HEK293 (cell line): ENCODE data around the gene PHF23.
A peak's percentile ranks its signal among the peaks of the same experiment; 100 is the strongest.

Experiments
- FEZF1 ChIP-seq: fragments of 450-650 bp; formaldehyde crosslinking; IDR thresholded peaks from 2 replicates; pipeline ENCODE4 v1.5.1; 2016; ENCODE audit warnings: missing biosample characterization, missing genetic modification characterization
- GFI1B ChIP-seq: fragments of 450-650 bp; formaldehyde crosslinking; IDR thresholded peaks from 2 replicates; pipeline ENCODE4 v1.5.1; 2016; ENCODE audit warnings: missing biosample characterization, missing genetic modification characterization
- PRDM2 ChIP-seq: fragments of 450-650 bp; formaldehyde crosslinking; IDR thresholded peaks from 2 replicates; pipeline ENCODE4 v1.5.1; 2016; ENCODE audit warnings: missing biosample characterization, missing genetic modification characterization, borderline replicate concordance
- RBAK ChIP-seq: fragments of 450-650 bp; formaldehyde crosslinking; IDR thresholded peaks from 2 replicates; pipeline ENCODE4 v1.5.1; 2016; ENCODE audit warnings: missing biosample characterization, missing genetic modification characterization
- SETDB1 ChIP-seq: IDR thresholded peaks from one replicate; pipeline ENCODE4 v1.6.1; 2017; ENCODE audit warnings: mild to moderate bottlenecking, low read length, moderate library complexity, mixed read lengths; ENCODE audit not compliant: insufficient read length
- TCF7L2 ChIP-seq: IDR thresholded peaks from 2 replicates; pipeline ENCODE4 v1.6.1; 2011; ENCODE audit warnings: low read depth, mild to moderate bottlenecking, inconsistent platforms, low read length, moderate library complexity, borderline replicate concordance
- ZBTB17 ChIP-seq: fragments of 450-650 bp; formaldehyde crosslinking; IDR thresholded peaks from 2 replicates; pipeline ENCODE4 v1.5.1; 2016; ENCODE audit warnings: missing biosample characterization, missing genetic modification characterization
- ZBTB8A ChIP-seq: fragments of 450-650 bp; formaldehyde crosslinking; IDR thresholded peaks from 2 replicates; pipeline ENCODE4 v1.5.1; 2016; ENCODE audit warnings: missing biosample characterization, missing genetic modification characterization
- ZFP3 ChIP-seq: fragments of 450-650 bp; formaldehyde crosslinking; IDR thresholded peaks from 2 replicates; pipeline ENCODE4 v1.5.1; 2016; ENCODE audit warnings: low read depth, missing biosample characterization, missing genetic modification characterization
- ZFP69B ChIP-seq: fragments of 450-650 bp; formaldehyde crosslinking; IDR thresholded peaks from 2 replicates; pipeline ENCODE4 v1.5.1; 2016; ENCODE audit warnings: missing biosample characterization, missing genetic modification characterization
- ZNF138 ChIP-seq: fragments of 450-650 bp; formaldehyde crosslinking; IDR thresholded peaks from 2 replicates; pipeline ENCODE4 v1.5.1; 2016; ENCODE audit warnings: missing biosample characterization, missing genetic modification characterization, borderline replicate concordance
- ZNF16 ChIP-seq: fragments of 450-650 bp; formaldehyde crosslinking; IDR thresholded peaks from 2 replicates; pipeline ENCODE4 v1.5.1; 2016; ENCODE audit warnings: low read depth, missing biosample characterization, missing genetic modification characterization
- ZNF18 ChIP-seq: fragments of 450-650 bp; formaldehyde crosslinking; IDR thresholded peaks from 2 replicates; pipeline ENCODE4 v1.5.1; 2016; ENCODE audit warnings: missing biosample characterization, missing genetic modification characterization
- ZNF19 ChIP-seq: fragments of 450-650 bp; formaldehyde crosslinking; IDR thresholded peaks from 2 replicates; pipeline ENCODE4; 2016; ENCODE audit warnings: missing biosample characterization, missing genetic modification characterization, low read depth
- ZNF211 ChIP-seq: fragments of 450-650 bp; formaldehyde crosslinking; IDR thresholded peaks from 2 replicates; pipeline ENCODE4 v1.5.1; 2016; ENCODE audit warnings: low read depth, missing biosample characterization, missing genetic modification characterization
- ZNF24 ChIP-seq: fragments of 450-650 bp; formaldehyde crosslinking; IDR thresholded peaks from 2 replicates; pipeline ENCODE4 v1.5.1; 2016; ENCODE audit warnings: missing biosample characterization, missing genetic modification characterization
- ZNF274 ChIP-seq, 2 experiments: fragments of 200-500 bp in 1 of 2; fragments of 450-650 bp in 1 of 2; sonication (Bioruptor generic) in 1 of 2; formaldehyde crosslinking in 1 of 2; IDR thresholded peaks; 2 replicates each; pipeline versions ENCODE4 v1.5.1 to v1.6.1; 2014 to 2016; ENCODE audit warnings: borderline replicate concordance in 1 of 2, inconsistent platforms in 1 of 2, low read length in 1 of 2, missing biosample characterization in 1 of 2, missing genetic modification characterization in 1 of 2
- ZNF354C ChIP-seq: fragments of 450-650 bp; formaldehyde crosslinking; IDR thresholded peaks from 2 replicates; pipeline ENCODE4 v1.5.1; 2016; ENCODE audit warnings: missing biosample characterization, missing genetic modification characterization, low read depth, borderline replicate concordance
- ZNF362 ChIP-seq: fragments of 450-650 bp; formaldehyde crosslinking; IDR thresholded peaks from 2 replicates; pipeline ENCODE4 v1.5.1; 2016; ENCODE audit warnings: missing biosample characterization, missing genetic modification characterization
- ZNF488 ChIP-seq: fragments of 450-650 bp; formaldehyde crosslinking; IDR thresholded peaks from 2 replicates; pipeline ENCODE4 v1.5.1; 2016; ENCODE audit warnings: missing biosample characterization, missing genetic modification characterization
- ZNF548 ChIP-seq: fragments of 450-650 bp; formaldehyde crosslinking; IDR thresholded peaks from 2 replicates; pipeline ENCODE4 v1.5.1; 2016; ENCODE audit warnings: missing biosample characterization, missing genetic modification characterization
- ZNF596 ChIP-seq: fragments of 450-650 bp; IDR thresholded peaks from 2 replicates; pipeline ENCODE4 v1.5.0; 2018; ENCODE audit warnings: missing biosample characterization, mild to moderate bottlenecking, missing genetic modification characterization, moderate library complexity
- ZNF677 ChIP-seq: fragments of 450-650 bp; IDR thresholded peaks from 2 replicates; pipeline ENCODE4 v1.5.0; 2018; ENCODE audit warnings: missing biosample characterization, mild to moderate bottlenecking, missing genetic modification characterization, moderate library complexity
- ZNF777 ChIP-seq: fragments of 450-650 bp; formaldehyde crosslinking; IDR thresholded peaks from 2 replicates; pipeline ENCODE4 v1.5.1; 2017; ENCODE audit warnings: missing biosample characterization, missing genetic modification characterization, borderline replicate concordance
- ZNF785 ChIP-seq: fragments of 450-650 bp; formaldehyde crosslinking; IDR thresholded peaks from 2 replicates; pipeline ENCODE4 v1.5.1; 2016; ENCODE audit warnings: missing biosample characterization, missing genetic modification characterization
- ZNF791 ChIP-seq: fragments of 450-650 bp; formaldehyde crosslinking; IDR thresholded peaks from 2 replicates; pipeline ENCODE4 v1.5.1; 2016; ENCODE audit warnings: missing biosample characterization, missing genetic modification characterization
- TF ChIP-seq, protein P1 (sequence below): fragments of 450-650 bp; formaldehyde crosslinking; IDR thresholded peaks from 2 replicates; pipeline ENCODE4 v1.5.1; 2017; ENCODE audit warnings: missing biosample characterization, missing genetic modification characterization

PHF23 gene

DNA sequence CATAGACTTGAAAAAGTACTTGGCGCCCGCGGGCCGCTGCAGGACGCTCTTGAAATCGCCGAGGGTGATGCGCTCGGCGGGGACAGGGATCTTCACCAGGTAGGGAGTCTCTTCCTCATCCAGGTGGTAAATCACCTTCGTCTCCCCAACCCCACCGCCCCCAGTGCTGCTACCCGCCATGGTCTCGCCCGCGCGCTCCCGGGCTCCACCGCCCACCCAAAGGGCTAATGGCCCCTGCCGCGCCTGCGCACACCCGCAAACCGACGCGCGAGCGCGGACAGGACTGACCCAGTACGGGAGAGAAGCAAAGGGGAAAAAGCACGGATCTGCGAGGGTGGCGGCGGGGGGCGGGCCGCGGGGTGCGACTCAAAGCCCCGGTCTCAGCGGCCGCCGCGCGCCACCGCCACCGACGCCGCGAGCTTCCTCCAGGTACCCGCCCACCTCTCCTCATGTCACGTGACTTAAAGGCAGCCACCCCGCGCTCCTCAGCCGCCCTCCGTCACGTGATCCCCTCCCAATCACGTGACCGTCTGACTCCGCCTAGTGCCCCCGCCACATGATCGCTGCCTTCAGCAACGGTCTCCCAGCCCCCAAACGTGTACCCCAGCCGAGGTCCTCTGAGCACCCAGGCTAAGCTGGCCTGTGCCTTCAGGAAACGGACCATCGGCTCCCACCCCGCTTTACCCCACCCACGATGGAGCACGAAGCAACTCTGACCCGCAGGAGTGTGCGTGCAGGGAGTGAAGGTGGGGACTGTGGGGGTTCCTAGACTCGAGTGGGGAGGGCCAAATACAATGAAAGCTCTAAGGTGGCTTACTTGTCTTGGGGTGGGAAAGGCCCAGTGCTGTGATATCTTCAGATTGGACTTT lies 4.9 kb downstream of the PHF23 start, which contains the start of gene DVL2 (continued):
- TF ChIP-seq, protein P1, sequence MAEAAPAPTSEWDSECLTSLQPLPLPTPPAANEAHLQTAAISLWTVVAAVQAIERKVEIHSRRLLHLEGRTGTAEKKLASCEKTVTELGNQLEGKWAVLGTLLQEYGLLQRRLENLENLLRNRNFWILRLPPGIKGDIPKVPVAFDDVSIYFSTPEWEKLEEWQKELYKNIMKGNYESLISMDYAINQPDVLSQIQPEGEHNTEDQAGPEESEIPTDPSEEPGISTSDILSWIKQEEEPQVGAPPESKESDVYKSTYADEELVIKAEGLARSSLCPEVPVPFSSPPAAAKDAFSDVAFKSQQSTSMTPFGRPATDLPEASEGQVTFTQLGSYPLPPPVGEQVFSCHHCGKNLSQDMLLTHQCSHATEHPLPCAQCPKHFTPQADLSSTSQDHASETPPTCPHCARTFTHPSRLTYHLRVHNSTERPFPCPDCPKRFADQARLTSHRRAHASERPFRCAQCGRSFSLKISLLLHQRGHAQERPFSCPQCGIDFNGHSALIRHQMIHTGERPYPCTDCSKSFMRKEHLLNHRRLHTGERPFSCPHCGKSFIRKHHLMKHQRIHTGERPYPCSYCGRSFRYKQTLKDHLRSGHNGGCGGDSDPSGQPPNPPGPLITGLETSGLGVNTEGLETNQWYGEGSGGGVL (tag by site-specific recombination), result peak; percentile 52
- TF ChIP-seq ZNF211 (tag by site-specific recombination) (no peak), ZNF274 (IDR thresholded peaks at IDR 0.05; ENCODE audit: low read length) (no peak), ZNF274 (tag by site-specific recombination; IDR thresholded peaks at IDR 0.05; ENCODE audit: borderline replicate concordance) (no peak), ZNF362 (tag by site-specific recombination) (no peak), ZNF24 (tag by site-specific recombination) (peak; percentile 99), ZNF785 (tag by site-specific recombination) (no peak; the same call in 1 of the 2 replicates), ZNF777 (tag by site-specific recombination) (no peak), ZFP3 (no peak), ZFP69B (peak; percentile 60; the same call in 1 of the 2 replicates), SETDB1 (no peak), ZNF354C (tag by site-specific recombination) (peak; percentile 86; the same call in 1 of the 2 replicates), ZNF677 (tag by site-specific recombination) (no peak), ZNF791 (peak; percentile 89), ZNF548 (tag by site-specific recombination) (no peak), ZNF19 (tag by site-specific recombination) (0 out of 2 replicates have a peak, but pooled peaks have one; percentile 73), GFI1B (tag by site-specific recombination) (peak; percentile 42; the same call in 1 of the 2 replicates), ZNF138 (tag by site-specific recombination) (peak; percentile 86; the same call in 1 of the 2 replicates), ZNF488 (peak; percentile 80; the same call in 1 of the 2 replicates), RBAK (peak; percentile 64; the same call in 1 of the 2 replicates), ZNF16 (tag by site-specific recombination) (no peak), FEZF1 (tag by site-specific recombination) (peak; percentile 44; the same call in 1 of the 2 replicates), ZBTB17 (tag by site-specific recombination) (peak; percentile 44; the same call in 1 of the 2 replicates), ZBTB8A (tag by site-specific recombination) (peak; percentile 97), ZNF18 (tag by site-specific recombination) (no peak), ZNF596 (tag by site-specific recombination) (no peak), TCF7L2 (no peak), PRDM2 (no peak)
